ENCODE measurements around the gene OMP. TPM values are rescaled to one million over a fixed set of nuclear protein-coding genes. Genes with fewer than 3 reads are reported as not detected.

OMP gene
- total and polyA plus RNA-seq, 2 donors (not counting 3 experiments of a cell fraction or from before 2014, with no cell fraction given), result 0.80 TPM; not detected in 1

- BruUV-seq (replicated peaks), result no TSS peak
- POLR2A ChIA-PET, result no interaction called here
- DNase-seq (ENCODE audit: low read depth, low spot score) (no peak), FAIRE-seq (no peak)
- H2AFZ ChIP-seq (ENCODE audit: low read depth, low read length), result no peak overlapping the region
- no peaks in the 10 kb centered on the region for H3K27me3 ChIP-seq (ENCODE audit: control insufficient read depth in 2 of 2, insufficient read depth in 2 of 2, low read length in 2 of 2)
- H3K4me1 ChIP-seq (ENCODE audit: control insufficient read depth, extremely low read depth, insufficient read depth, low read length), result peaks cover 4% of the 10 kb centered on the region
- no peaks in the 10 kb centered on the region for H3K36me3 ChIP-seq (ENCODE audit: control insufficient read depth in 2 of 2, extremely low read depth in 1 of 2, insufficient read depth in 2 of 2, low read length in 2 of 2)
- no peak overlapping the region for H3K4me2 ChIP-seq (ENCODE audit: insufficient read depth, low read length)
- no peaks in the 10 kb centered on the region for H4K20me1 ChIP-seq (replicated peaks; ENCODE audit: control insufficient read depth, extremely low read depth, insufficient read depth, low read length)
- no peak overlapping the region for H3K9ac ChIP-seq (replicated peaks; ENCODE audit: extremely low read depth, insufficient read depth, low read length)
- no peaks in the 10 kb centered on the region for H3K9me1 ChIP-seq (replicated peaks; ENCODE audit: control insufficient read depth, extremely low read depth, insufficient read depth, low read length)
- CTCF ChIA-PET, result interaction anchor here (5.3 to 7.3 kb wide), 2 partner anchors 23 to 40 kb away, joined by 148 to 316 read pairs; partner anchors contain the start of gene CAPN5
- no peak overlapping the region for H3K27ac ChIP-seq (ENCODE audit: insufficient read depth, low read depth, low read length)
- no peaks in the 10 kb centered on the region for H3K9me3 ChIP-seq (replicated peaks; ENCODE audit: control insufficient read depth, insufficient read depth, low read length)
- intact Hi-C loops (cut with micrococcal nuclease), result no loop called here
- H3K4me3 ChIP-seq (replicated peaks in 1 of 3; ENCODE audit: insufficient read depth in 1 of 3, low read depth in 1 of 3, low read length in 3 of 3), result no peak overlapping the region
- TF ChIP-seq JUN (IDR thresholded peaks at IDR 0.05; ENCODE audit: borderline replicate concordance, insufficient read depth, insufficient read length, low read depth), result no peak
- no peak for TF ChIP-seq POLR2AphosphoS5 (IDR thresholded peaks at IDR 0.05; ENCODE audit: insufficient read depth, low read depth, low read length)
- no peak for TF ChIP-seq GATA2 (IDR thresholded peaks at IDR 0.05; ENCODE audit: insufficient read depth, insufficient read length, low read depth, low read length)
- TF ChIP-seq EZH2 (IDR thresholded peaks at IDR 0.05; ENCODE audit: borderline replicate concordance, low read depth, low read length, severe bottlenecking), result no peak
- TF ChIP-seq, protein P1, sequence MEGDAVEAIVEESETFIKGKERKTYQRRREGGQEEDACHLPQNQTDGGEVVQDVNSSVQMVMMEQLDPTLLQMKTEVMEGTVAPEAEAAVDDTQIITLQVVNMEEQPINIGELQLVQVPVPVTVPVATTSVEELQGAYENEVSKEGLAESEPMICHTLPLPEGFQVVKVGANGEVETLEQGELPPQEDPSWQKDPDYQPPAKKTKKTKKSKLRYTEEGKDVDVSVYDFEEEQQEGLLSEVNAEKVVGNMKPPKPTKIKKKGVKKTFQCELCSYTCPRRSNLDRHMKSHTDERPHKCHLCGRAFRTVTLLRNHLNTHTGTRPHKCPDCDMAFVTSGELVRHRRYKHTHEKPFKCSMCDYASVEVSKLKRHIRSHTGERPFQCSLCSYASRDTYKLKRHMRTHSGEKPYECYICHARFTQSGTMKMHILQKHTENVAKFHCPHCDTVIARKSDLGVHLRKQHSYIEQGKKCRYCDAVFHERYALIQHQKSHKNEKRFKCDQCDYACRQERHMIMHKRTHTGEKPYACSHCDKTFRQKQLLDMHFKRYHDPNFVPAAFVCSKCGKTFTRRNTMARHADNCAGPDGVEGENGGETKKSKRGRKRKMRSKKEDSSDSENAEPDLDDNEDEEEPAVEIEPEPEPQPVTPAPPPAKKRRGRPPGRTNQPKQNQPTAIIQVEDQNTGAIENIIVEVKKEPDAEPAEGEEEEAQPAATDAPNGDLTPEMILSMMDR (IDR thresholded peaks at IDR 0.05; ENCODE audit: extremely low read depth in 1 of 2, insufficient read depth in 1 of 2, low read depth in 1 of 2, low read length in 2 of 2), result no peak
- TF ChIP-seq MYC (IDR thresholded peaks at IDR 0.05; ENCODE audit: low read depth, low read length), result no peak
- no peak for TF ChIP-seq FOS (IDR thresholded peaks at IDR 0.05; ENCODE audit: borderline replicate concordance, insufficient read depth, low read length)
- TF ChIP-seq MAX (IDR thresholded peaks at IDR 0.05; ENCODE audit: insufficient read depth, insufficient read length), result no peak
- TF ChIP-seq POLR2A (IDR thresholded peaks at IDR 0.05; ENCODE audit: low read depth, low read length), result no peak
- dilution Hi-C loops (cut with MboI; ENCODE audit: extremely low pct_ligation_motif_present, low sequenced_read_pairs), result no loop called here
- H3K79me2 ChIP-seq (ENCODE audit: control insufficient read depth, insufficient read depth, low read length), result no peaks in the 10 kb centered on the region
These were observed 14.9 kb upstream of the OMP start for GRCh38 chr11:77087723-77088225.

Measured in endothelial cell of umbilical vein (primary cell).